ENCODE measurements around the gene IL17REL.

Gene IL17REL

GRCh38 chr22:49955581-49956417 lies 56.8 kb downstream of the IL17REL start:
- TF ChIP-seq CTCF (IDR thresholded peaks at IDR 0.05; ENCODE audit: control extremely low read depth, extremely low read depth, low read depth, missing control alignments), result no peak
- ChIA-PET POLR2A (no interaction called here), CTCF (interaction anchor here (1.0 to 3.0 kb wide), 4 partner anchors 9 to 25 kb away, joined by 3 to 12 read pairs (median 6); no protein-coding TSS in a partner anchor)
- DNase-seq (ENCODE audit: extremely low spot score), result no peak

GRCh38 chr22:49954991-49955580 lies 57.5 kb downstream of the IL17REL start:
- no peak for DNase-seq (ENCODE audit: extremely low spot score)
- no peak for TF ChIP-seq CTCF (IDR thresholded peaks at IDR 0.05; ENCODE audit: control extremely low read depth, extremely low read depth, low read depth, missing control alignments)
- ChIA-PET POLR2A (no interaction called here), CTCF (interaction anchor here (1.0 to 3.0 kb wide), 4 partner anchors 8 to 25 kb away, joined by 3 to 12 read pairs (median 6); no protein-coding TSS in a partner anchor)

- CTCF ChIA-PET, result interaction anchor here (2.8 kb wide), 1 partner anchor 24 kb away, joined by 12 read pairs; no protein-coding TSS in a partner anchor
- POLR2A ChIA-PET, result no interaction called here
- no peak for TF ChIP-seq CTCF (IDR thresholded peaks at IDR 0.05; ENCODE audit: control extremely low read depth, extremely low read depth, low read depth, missing control alignments)
- DNase-seq (ENCODE audit: extremely low spot score), result no peak
Measured at GRCh38 chr22:49954354-49954753, 58.2 kb downstream of the IL17REL start.

GRCh38 chr22:49953680-49954344 lies 58.8 kb downstream of the IL17REL start:
- TF ChIP-seq CTCF (IDR thresholded peaks at IDR 0.05; ENCODE audit: control extremely low read depth, extremely low read depth, low read depth, missing control alignments), result no peak
- ChIA-PET CTCF (interaction anchor here (2.8 kb wide), 1 partner anchor 23 kb away, joined by 12 read pairs; no protein-coding TSS in a partner anchor), POLR2A (no interaction called here)
- DNase-seq (ENCODE audit: extremely low spot score), result no peak

- no peak for DNase-seq (ENCODE audit: extremely low spot score)
- no peak for TF ChIP-seq CTCF (IDR thresholded peaks at IDR 0.05; ENCODE audit: control extremely low read depth, extremely low read depth, low read depth, missing control alignments)
- ChIA-PET POLR2A (no interaction called here), CTCF (interaction anchor here (1.8 kb wide), 1 partner anchor 22 kb away, joined by 6 read pairs; no protein-coding TSS in a partner anchor)
Measured at GRCh38 chr22:49953027-49953679, 59.4 kb downstream of the IL17REL start.

Data from GM10248 (cell line).